Activated T-cell treated with anti-CD3 and anti-CD28 coated beads, Interleukin-2, amount 50 U/mL, for 4 hours (primary cell): ENCODE results near the gene SLC45A3. TPM values are rescaled to one million over a fixed set of nuclear protein-coding genes. Genes with fewer than 3 reads are reported as not detected.
A peak's percentile ranks its signal among the peaks of the same experiment; 100 is the strongest.
"Not testable (repeated sequence)": the region's sequence is repeated elsewhere in the genome, so short reads cannot be mapped to it uniquely, and the experiment has no call there.

Experiments used
- ATAC-seq, 2 donors: fragments of 200-7000 bp; cut with Tn5 transposase; one replicate each; pipeline ENCODE4 v1.10.0; 2021
- DNase-seq: peaks from one replicate; pipeline ENCODE4 v3.0.0-alpha.2; 2020
- H3K27me3 Mint-ChIP-seq: one replicate; pipeline ENCODE4 v1.8.0; 2021; ENCODE audit warnings: low read depth, mixed read lengths
- H3K36me3 Mint-ChIP-seq: one replicate; pipeline ENCODE4 v1.8.0; 2022; ENCODE audit warnings: mixed read lengths; ENCODE audit not compliant: insufficient read depth
- H3K4me1 Mint-ChIP-seq: one replicate; pipeline ENCODE4 v1.8.0; 2021; ENCODE audit warnings: low read depth, mixed read lengths
- H3K4me3 Mint-ChIP-seq: one replicate; pipeline ENCODE4 v1.8.0; 2021; ENCODE audit warnings: mild to moderate bottlenecking, moderate library complexity, mixed read lengths
- H3K9me3 Mint-ChIP-seq: one replicate; pipeline ENCODE4 v1.8.0; 2021; ENCODE audit warnings: mixed read lengths
- total RNA-seq, 3 donors: library from RNA; stranded (reverse); gene quantifications; one replicate each; pipeline ENCODE4 v1.2.1, GENCODE V29; 2021

SLC45A3 gene
- total RNA-seq, 3 donors from 2014 or later, result 0.34 to 1.4 (median 1.1) TPM

GRCh38 chr1:205642679-205643307 lies 37.5 kb downstream of the SLC45A3 start:
- no peak for ATAC-seq
- no peaks in the 10 kb centered on the region for H3K9me3 Mint-ChIP-seq

GRCh38 chr1:205639567-205639966 lies 40.7 kb downstream of the SLC45A3 start:
- DNase-seq, result no peak
- Mint-ChIP-seq H3K27me3 (no peaks in the 10 kb centered on the region), H3K36me3 (no peaks in the 10 kb centered on the region), H3K4me3 (no peak overlapping the region), H3K9me3 (no peaks in the 10 kb centered on the region), H3K4me1 (no peaks in the 10 kb centered on the region)
- no peak for ATAC-seq

More at GRCh38 chr1:205642679-205643307, 37.5 kb downstream of the SLC45A3 start:
- Mint-ChIP-seq H3K4me1 (no peaks in the 10 kb centered on the region), H3K27me3 (peaks cover 6% of the 10 kb centered on the region), H3K4me3 (no peak overlapping the region), H3K36me3 (no peaks in the 10 kb centered on the region)
- no peak for DNase-seq

GRCh38 chr1:205637854-205638468 lies 42.3 kb downstream of the SLC45A3 start:
- ATAC-seq (no peak), DNase-seq (no peak)
- Mint-ChIP-seq H3K4me3 (no peak overlapping the region), H3K36me3 (no peaks in the 10 kb centered on the region), H3K27me3 (no peaks in the 10 kb centered on the region), H3K4me1 (no peaks in the 10 kb centered on the region), H3K9me3 (no peaks in the 10 kb centered on the region)

GRCh38 chr1:205636732-205637131 lies 43.6 kb downstream of the SLC45A3 start:
- Mint-ChIP-seq H3K36me3 (no peaks in the 10 kb centered on the region), H3K4me1 (no peaks in the 10 kb centered on the region), H3K4me3 (no peak overlapping the region), H3K27me3 (no peaks in the 10 kb centered on the region), H3K9me3 (no peaks in the 10 kb centered on the region)
- DNase-seq (no peak), ATAC-seq (no peak)

- not testable (repeated sequence) for H3K36me3 Mint-ChIP-seq, H3K27me3 Mint-ChIP-seq, H3K9me3 Mint-ChIP-seq, H3K4me1 Mint-ChIP-seq, H3K4me3 Mint-ChIP-seq, DNase-seq, ATAC-seq
Observed at GRCh38 chr1:205636138-205636530, 44.2 kb downstream of the SLC45A3 start.

- ATAC-seq (no peak), DNase-seq (no peak)
- H3K36me3 Mint-ChIP-seq, result peaks cover under 1% of the 10 kb centered on the region
- no peaks in the 10 kb centered on the region for H3K27me3 Mint-ChIP-seq
- H3K9me3 Mint-ChIP-seq, result no peaks in the 10 kb centered on the region
- peaks cover 16% of the 10 kb centered on the region for H3K4me1 Mint-ChIP-seq
- H3K4me3 Mint-ChIP-seq, result no peak overlapping the region
Observed at GRCh38 chr1:205633421-205633976, 46.8 kb downstream of the SLC45A3 start.

- H3K4me3 Mint-ChIP-seq, result peak overlapping the region; percentile 79
- no peaks in the 10 kb centered on the region for H3K27me3 Mint-ChIP-seq
- no peaks in the 10 kb centered on the region for H3K9me3 Mint-ChIP-seq
- peaks cover 24% of the 10 kb centered on the region for H3K4me1 Mint-ChIP-seq
- ATAC-seq (no peak), DNase-seq (no peak)
- peaks cover 9% of the 10 kb centered on the region for H3K36me3 Mint-ChIP-seq
Observed at GRCh38 chr1:205632669-205633169, 47.6 kb downstream of the SLC45A3 start.

GRCh38 chr1:205631768-205632668 lies 48.3 kb downstream of the SLC45A3 start, which contains the start of gene ELK4:
Gene ELK4 (minus strand): TSS chr1:205632011. CDS start chr1:205623882, 8,129 bp downstream.
- Mint-ChIP-seq H3K9me3 (no peaks in the 10 kb centered on the region), H3K4me3 (peak within 1 kb of the TSS; percentile 88), H3K27me3 (no peaks in the 10 kb centered on the region), H3K36me3 (peaks cover 13% of the 10 kb centered on the region), H3K4me1 (peaks cover 29% of the 10 kb centered on the region)
- ATAC-seq (peak; percentile 88), DNase-seq (peak; percentile 100)

- Mint-ChIP-seq H3K9me3 (no peaks in the 10 kb centered on the region), H3K27me3 (no peaks in the 10 kb centered on the region), H3K36me3 (peaks cover 21% of the 10 kb centered on the region), H3K4me3 (peak overlapping the region; percentile 88), H3K4me1 (peaks cover 37% of the 10 kb centered on the region)
- ATAC-seq (peak; percentile 75 to 77), DNase-seq (peak; percentile 74)
Observed at GRCh38 chr1:205631010-205631767, 49.1 kb downstream of the SLC45A3 start.

- Mint-ChIP-seq H3K36me3 (peaks cover 24% of the 10 kb centered on the region), H3K9me3 (no peaks in the 10 kb centered on the region), H3K4me3 (peak overlapping the region; percentile 88), H3K27me3 (no peaks in the 10 kb centered on the region), H3K4me1 (peaks cover 43% of the 10 kb centered on the region)
- DNase-seq (no peak), ATAC-seq (no peak)
Observed at GRCh38 chr1:205630651-205631009, 49.7 kb downstream of the SLC45A3 start.

GRCh38 chr1:205630241-205630640 lies 50.1 kb downstream of the SLC45A3 start:
- H3K4me3 Mint-ChIP-seq, result peak overlapping the region; percentile 88
- H3K4me1 Mint-ChIP-seq, result peaks cover 44% of the 10 kb centered on the region
- peaks cover 25% of the 10 kb centered on the region for H3K36me3 Mint-ChIP-seq
- no peaks in the 10 kb centered on the region for H3K9me3 Mint-ChIP-seq
- ATAC-seq (no peak), DNase-seq (no peak)
- H3K27me3 Mint-ChIP-seq, result no peaks in the 10 kb centered on the region

- Mint-ChIP-seq H3K4me3 (peak overlapping the region; percentile 88), H3K4me1 (peaks cover 49% of the 10 kb centered on the region), H3K36me3 (peaks cover 29% of the 10 kb centered on the region), H3K9me3 (no peaks in the 10 kb centered on the region), H3K27me3 (no peaks in the 10 kb centered on the region)
- ATAC-seq, result no peak
- DNase-seq, result no peak
Observed at GRCh38 chr1:205629751-205630150, 50.6 kb downstream of the SLC45A3 start.

- Mint-ChIP-seq H3K36me3 (peaks cover 29% of the 10 kb centered on the region), H3K27me3 (no peaks in the 10 kb centered on the region), H3K9me3 (no peaks in the 10 kb centered on the region), H3K4me1 (peaks cover 55% of the 10 kb centered on the region), H3K4me3 (peak overlapping the region; percentile 88)
- ATAC-seq, result no peak
- DNase-seq, result no peak
Observed at GRCh38 chr1:205627956-205628355, 52.4 kb downstream of the SLC45A3 start.
